HepG2 (cell line): ENCODE data around the gene PUM1. TPM values are rescaled to one million over a fixed set of nuclear protein-coding genes. Genes with fewer than 3 reads are reported as not detected.

Source experiments
- ATAC-seq: fragments of 200-7000 bp; cut with Tn5 transposase; 3 replicates; pipeline ENCODE4 v1.9.1; 2020; ENCODE audit warnings: mild to moderate bottlenecking, moderate library complexity
- BruUV-seq: library from RNA; stranded (reverse); fragments of 400-500 nt; replicated peaks from 2 replicates; lab custom pipeline; 2021; lab: Mats Ljungman, UMichigan
- CTCF ChIA-PET: fragments of 300-600 bp; formaldehyde crosslinking; extraction: SDS; loops from one replicate; lab custom pipeline; 2021; ENCODE audit warnings: low total read pairs, inconsistent platforms, low intra/inter-chr PET ratio; lab: Yijun Ruan, JAX
- POLR2A ChIA-PET: fragments of 350-600 bp; sonication (Branson Sonifier 250); formaldehyde crosslinking; loops from one replicate; lab custom pipeline; 2020; ENCODE audit warnings: antibody characterized with exemption, inconsistent platforms; lab: Yijun Ruan, JAX
- DNase-seq: peaks from one replicate; pipeline ENCODE4 v3.0.0-alpha.2; 2015; ENCODE audit warnings: low spot score
- FAIRE-seq: peaks from 3 replicates; lab custom pipeline; 2011; peaks lifted over from hg19 to GRCh38; lab: Jason Lieb, UNC
- H2AFZ ChIP-seq: one replicate; pipeline ENCODE4 v1.6.1; 2011; ENCODE audit warnings: low read length, inconsistent platforms
- H3K27ac ChIP-seq: fragments of 300-600 bp; 3 replicates; pipeline ENCODE4 v1.8.0; 2011; ENCODE audit warnings: mixed run types, mild to moderate bottlenecking, mixed read lengths, low read length, inconsistent platforms; ENCODE audit not compliant: insufficient read depth; ENCODE audit errors: extremely low read length
- H3K27me3 ChIP-seq, 2 experiments: fragments of 200-600 bp in 1 of 2; 2 replicates in 1 of 2; 3 replicates in 1 of 2; pipeline versions ENCODE4 v1.6.0 to v1.8.0; 2011; ENCODE audit warnings: low read length in 2 of 2, mild to moderate bottlenecking in 2 of 2, moderate library complexity in 2 of 2, inconsistent platforms in 1 of 2; ENCODE audit not compliant: insufficient read depth in 2 of 2, control insufficient read depth in 1 of 2
- H3K36me3 ChIP-seq, 2 experiments: fragments of 200-600 bp in 1 of 2; replicated peaks in 1 of 2; 2 replicates in 1 of 2; 3 replicates in 1 of 2; pipeline versions ENCODE4 v1.5.1 to v1.8.0; 2011; ENCODE audit warnings: low read length in 2 of 2, inconsistent platforms in 1 of 2; ENCODE audit not compliant: insufficient read depth in 2 of 2, control insufficient read depth in 1 of 2
- H3K4me1 ChIP-seq: 2 replicates; pipeline ENCODE4 v1.5.1; 2012; ENCODE audit warnings: low read length, inconsistent platforms; ENCODE audit not compliant: insufficient read depth
- H3K4me2 ChIP-seq: 2 replicates; pipeline ENCODE4 v1.6.0; 2011; ENCODE audit warnings: low read depth, low read length, inconsistent platforms
- H3K4me3 ChIP-seq, 3 experiments: fragments of 200-600 bp in 1 of 3; sonication (generic), shearing (Covaris generic) in 1 of 3; replicated peaks in 1 of 3; 2 replicates each; pipeline ENCODE4 v1.5.1; 2011 to 2016; ENCODE audit warnings: low read length in 3 of 3, inconsistent platforms in 2 of 3, low read depth in 2 of 3, mild to moderate bottlenecking in 2 of 3, control low read depth in 1 of 3, mixed read lengths in 1 of 3; ENCODE audit not compliant: insufficient read depth in 1 of 3
- H3K79me2 ChIP-seq: one replicate; pipeline ENCODE4 v1.6.1; 2011; ENCODE audit warnings: low read length, inconsistent platforms; ENCODE audit not compliant: insufficient read depth
- H3K9ac ChIP-seq: 2 replicates; pipeline ENCODE4 v1.6.0; 2011; ENCODE audit warnings: mild to moderate bottlenecking, low read depth, low read length, inconsistent platforms; ENCODE audit not compliant: insufficient read depth
- H3K9me3 ChIP-seq: 2 replicates; pipeline ENCODE4 v1.5.1; 2012; ENCODE audit warnings: mild to moderate bottlenecking, low read length
- H4K20me1 ChIP-seq: 2 replicates; pipeline ENCODE4 v1.6.0; 2011; ENCODE audit warnings: inconsistent platforms, mild to moderate bottlenecking, low read length, moderate library complexity; ENCODE audit not compliant: insufficient read depth
- AKAP8 ChIP-seq: sonication (generic); formaldehyde crosslinking; IDR thresholded peaks from 2 replicates; pipeline ENCODE4 v1.5.1; 2020; ENCODE audit warnings: mild to moderate bottlenecking, missing genetic modification reagents
- ATM ChIP-seq: fragments of 450-650 bp; IDR thresholded peaks from 2 replicates; pipeline ENCODE4 v1.7.1; 2017; ENCODE audit warnings: mild to moderate bottlenecking, borderline replicate concordance
- BORCS8-MEF2B ChIP-seq: sonication (generic); formaldehyde crosslinking; IDR thresholded peaks from 2 replicates; pipeline ENCODE4 v1.8.0; 2022; ENCODE audit warnings: mild to moderate bottlenecking, missing genetic modification reagents
- CCAR2 ChIP-seq: fragments of 200-400 bp; formaldehyde crosslinking; optimal IDR thresholded peaks from 2 replicates; pipeline ENCODE3; 2018; ENCODE audit warnings: low read depth, mild to moderate bottlenecking, low read length, moderate library complexity
- EED ChIP-seq: sonication (generic); formaldehyde crosslinking; IDR thresholded peaks from 2 replicates; pipeline ENCODE4 v1.5.0; 2020; ENCODE audit warnings: mild to moderate bottlenecking, missing genetic modification reagents
- GPN1 ChIP-seq: sonication (generic); formaldehyde crosslinking; IDR thresholded peaks from 2 replicates; pipeline ENCODE4 v1.5.1; 2020; ENCODE audit warnings: missing genetic modification reagents, borderline replicate concordance
- HINFP ChIP-seq: sonication (generic); formaldehyde crosslinking; IDR thresholded peaks from 2 replicates; pipeline ENCODE4 v1.4.0; 2020; ENCODE audit warnings: low read depth, mild to moderate bottlenecking, missing genetic modification reagents
- HNRNPUL1 ChIP-seq: fragments of 200-400 bp; formaldehyde crosslinking; IDR thresholded peaks from 2 replicates; pipeline ENCODE4 v1.6.1; 2017; ENCODE audit warnings: low read depth, mild to moderate bottlenecking, low read length, moderate library complexity
- IRF1 ChIP-seq: sonication (generic); formaldehyde crosslinking; IDR thresholded peaks from 2 replicates; pipeline ENCODE4 v1.4.0; 2020; ENCODE audit warnings: low read depth, mild to moderate bottlenecking, missing genetic modification reagents
- LBX2 ChIP-seq: sonication (generic); formaldehyde crosslinking; IDR thresholded peaks from 2 replicates; pipeline ENCODE4 v1.5.0; 2020; ENCODE audit warnings: missing genetic modification reagents, mild to moderate bottlenecking, borderline replicate concordance
- LCORL ChIP-seq, 2 experiments: fragments of 450-650 bp in 1 of 2; sonication (generic) in 1 of 2; formaldehyde crosslinking in 1 of 2; IDR thresholded peaks; 2 replicates each; pipeline versions ENCODE4 v1.5.0 to v1.6.1; 2017 to 2020; ENCODE audit warnings: antibody characterized with exemption in 1 of 2, missing genetic modification reagents in 1 of 2
- NFIB ChIP-seq: sonication (generic); formaldehyde crosslinking; IDR thresholded peaks from 2 replicates; pipeline ENCODE4 v1.9.0; 2021; ENCODE audit warnings: missing genetic modification reagents, mild to moderate bottlenecking, borderline replicate concordance
- RFX3 ChIP-seq: IDR thresholded peaks from 2 replicates; pipeline ENCODE4 v1.6.1; 2016; ENCODE audit warnings: missing biosample characterization, missing genetic modification reagents
- SP2 ChIP-seq: sonication (generic); formaldehyde crosslinking; IDR thresholded peaks from 2 replicates; pipeline ENCODE4 v1.5.1; 2020; ENCODE audit warnings: mild to moderate bottlenecking, missing genetic modification reagents
- TBP ChIP-seq: sonication (generic); formaldehyde crosslinking; IDR thresholded peaks from 2 replicates; pipeline ENCODE4 v1.5.0; 2020; ENCODE audit warnings: missing genetic modification reagents
- ZNF362 ChIP-seq: sonication (generic); formaldehyde crosslinking; IDR thresholded peaks from 2 replicates; pipeline ENCODE4 v1.4.0; 2020; ENCODE audit warnings: missing genetic modification reagents, mild to moderate bottlenecking, borderline replicate concordance
- ZNF691 ChIP-seq: sonication (generic); formaldehyde crosslinking; IDR thresholded peaks from 2 replicates; pipeline ENCODE4 v1.4.0; 2020; ENCODE audit warnings: missing genetic modification reagents, low read depth, mild to moderate bottlenecking, borderline replicate concordance
- in situ Hi-C: cut with HindIII; loops from 2 replicates; pipeline ENCODE4 v1.10.0; 2017; ENCODE audit warnings: low pct_unique_long_range_greater_than_20kb; ENCODE audit not compliant: extremely low pct_ligation_motif_present
- intact Hi-C: fragments of 100-400 bp; cut with micrococcal nuclease; formaldehyde crosslinking; loops from one replicate; pipeline ENCODE4 v1.10.0; 2022; ENCODE audit not compliant: unreplicated experiment
- polyA plus RNA-seq, 8 experiments: library from polyadenylated mRNA; depleted of rRNA in 3 of 8; stranded (reverse) in 7 of 8; unstranded in 1 of 8; fragments of >200 nt; fragmentation: Illumina TruSeq in 4 of 8; extraction: Trizol in 4 of 8; gene quantifications; 2 replicates each; pipeline versions ENCODE4 v1.2.1 to v1.2.3, GENCODE V29; 2011 to 2016; ENCODE audit warnings: low read depth in 4 of 8, missing spikeins in 1 of 8, mixed read lengths in 1 of 8; ENCODE audit not compliant: insufficient read depth in 1 of 8
- total RNA-seq, 5 experiments: library from RNA; depleted of rRNA; stranded (reverse); fragments of >200 nt; fragmentation: Illumina TruSeq; extraction: Trizol; gene quantifications; 2 replicates each; pipeline ENCODE4 v1.2.3, GENCODE V29; 2016; ENCODE audit warnings: low read depth in 1 of 5

Gene PUM1
- total and polyA plus RNA-seq, 2 of the 13 experiments (the other 11 are each of a cell fraction or from before 2014, with no cell fraction given): 64.7 to 91.0 TPM

- ChIA-PET POLR2A (no interaction called here), CTCF (no interaction called here)
- Histone ChIP-seq H3K9me3 (no peaks in the 10 kb centered on the region), H3K27ac (no peak overlapping the region), H3K27me3 (no peaks in the 10 kb centered on the region), H3K4me1 (peaks cover 15% of the 10 kb centered on the region; the same call in 1 of the 2 replicates), H4K20me1 (peaks cover 7% of the 10 kb centered on the region; the same call in 1 of the 2 replicates), H3K79me2 (no peaks in the 10 kb centered on the region), H3K4me3 (no peak overlapping the region), H2AFZ (no peak overlapping the region), H3K9ac (no peak overlapping the region), H3K36me3 (peaks cover 36 to 81% of the 10 kb centered on the region in 2 experiments), H3K4me2 (no peak overlapping the region)
- ATAC-seq (no peak), DNase-seq (no peak), FAIRE-seq (no peak)
- BruUV-seq: no TSS peak
- intact Hi-C loops: no loop called here
- in situ Hi-C loops: no loop called here
- no peak for TF ChIP-seq GPN1 (CRISPR knock-in tag)
- TF ChIP-seq TBP (CRISPR knock-in tag): no peak
- TF ChIP-seq NFIB: no peak
- TF ChIP-seq SP2: no peak
- no peak for TF ChIP-seq IRF1 (CRISPR knock-in tag)
- TF ChIP-seq RFX3: no peak
- no peak for TF ChIP-seq ZNF362 (CRISPR knock-in tag)
- TF ChIP-seq CCAR2: no peak
- no peak for TF ChIP-seq BORCS8-MEF2B (CRISPR knock-in tag)
- TF ChIP-seq LBX2: no peak
- TF ChIP-seq AKAP8: no peak
- no peak for TF ChIP-seq LCORL (IDR thresholded peaks at IDR 0.05)
- TF ChIP-seq LCORL (CRISPR knock-in tag; IDR thresholded peaks at IDR 0.05): no peak
- no peak for TF ChIP-seq HINFP
- TF ChIP-seq ZNF691 (CRISPR knock-in tag): no peak
- no peak for TF ChIP-seq HNRNPUL1
- no peak for TF ChIP-seq ATM
- no peak for TF ChIP-seq EED (CRISPR knock-in tag)
These were observed 125.0 kb downstream of the PUM1 start for GRCh38 chr1:30940541-30940940.
